Cardiac fibroblast (primary cell): Measurements from ENCODE around the gene SLC16A2.
A peak's percentile ranks its signal among the peaks of the same experiment; 100 is the strongest.

Experiments
- DNase-seq, 2 donors: peaks; one replicate each; pipeline versions ENCODE4 v3.0.0 to v3.0.0-alpha.2; 2010; ENCODE audit warnings: low read depth in 2 of 2
- H3K4me3 ChIP-seq, 2 donors: replicated peaks in 1 of 2; 1 replicate in 1 of 2; 2 replicates in 1 of 2; pipeline ENCODE4 v1.5.1; 2011; ENCODE audit warnings: low read depth in 2 of 2, low read length in 2 of 2, mild to moderate bottlenecking in 2 of 2, moderate library complexity in 1 of 2
- TF ChIP-seq, protein P1 (sequence below): IDR thresholded peaks from one replicate; pipeline ENCODE4 v1.5.1; 2011; ENCODE audit warnings: low read depth, mild to moderate bottlenecking, low read length, inconsistent platforms

The SLC16A2 gene

DNA sequence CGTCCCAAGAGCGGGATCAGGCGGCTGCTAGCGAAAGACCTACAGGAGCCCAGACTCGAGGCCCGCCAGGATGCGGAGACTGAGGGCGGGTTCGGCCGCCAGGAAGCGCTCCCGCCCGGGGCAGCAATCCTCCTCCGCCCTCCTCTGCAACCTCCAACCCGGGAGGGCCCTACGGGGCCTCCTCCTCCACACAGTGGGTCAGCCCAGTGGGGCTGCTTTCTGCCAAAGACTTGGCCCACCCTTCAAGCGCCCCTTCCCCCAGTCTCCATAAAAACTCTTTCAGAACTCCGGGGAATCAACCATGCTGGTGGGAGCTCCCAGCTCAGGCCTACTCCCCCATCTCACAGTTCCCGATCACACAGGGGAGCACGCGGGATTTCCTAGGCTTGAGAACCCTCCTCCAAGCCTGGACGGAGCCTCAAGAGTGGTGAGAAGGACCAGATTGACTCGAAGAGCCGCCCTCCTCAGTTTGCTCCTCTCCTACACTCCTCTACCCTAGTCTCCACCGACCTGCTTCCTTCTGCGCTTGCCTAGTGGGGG, 115.6 kb downstream of the SLC16A2 start:
- TF ChIP-seq, protein P1, sequence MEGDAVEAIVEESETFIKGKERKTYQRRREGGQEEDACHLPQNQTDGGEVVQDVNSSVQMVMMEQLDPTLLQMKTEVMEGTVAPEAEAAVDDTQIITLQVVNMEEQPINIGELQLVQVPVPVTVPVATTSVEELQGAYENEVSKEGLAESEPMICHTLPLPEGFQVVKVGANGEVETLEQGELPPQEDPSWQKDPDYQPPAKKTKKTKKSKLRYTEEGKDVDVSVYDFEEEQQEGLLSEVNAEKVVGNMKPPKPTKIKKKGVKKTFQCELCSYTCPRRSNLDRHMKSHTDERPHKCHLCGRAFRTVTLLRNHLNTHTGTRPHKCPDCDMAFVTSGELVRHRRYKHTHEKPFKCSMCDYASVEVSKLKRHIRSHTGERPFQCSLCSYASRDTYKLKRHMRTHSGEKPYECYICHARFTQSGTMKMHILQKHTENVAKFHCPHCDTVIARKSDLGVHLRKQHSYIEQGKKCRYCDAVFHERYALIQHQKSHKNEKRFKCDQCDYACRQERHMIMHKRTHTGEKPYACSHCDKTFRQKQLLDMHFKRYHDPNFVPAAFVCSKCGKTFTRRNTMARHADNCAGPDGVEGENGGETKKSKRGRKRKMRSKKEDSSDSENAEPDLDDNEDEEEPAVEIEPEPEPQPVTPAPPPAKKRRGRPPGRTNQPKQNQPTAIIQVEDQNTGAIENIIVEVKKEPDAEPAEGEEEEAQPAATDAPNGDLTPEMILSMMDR, result no peak
- H3K4me3 ChIP-seq, result peak overlapping the region; percentile 36 to 45
- peak; percentile 38 to 59 for DNase-seq

DNA sequence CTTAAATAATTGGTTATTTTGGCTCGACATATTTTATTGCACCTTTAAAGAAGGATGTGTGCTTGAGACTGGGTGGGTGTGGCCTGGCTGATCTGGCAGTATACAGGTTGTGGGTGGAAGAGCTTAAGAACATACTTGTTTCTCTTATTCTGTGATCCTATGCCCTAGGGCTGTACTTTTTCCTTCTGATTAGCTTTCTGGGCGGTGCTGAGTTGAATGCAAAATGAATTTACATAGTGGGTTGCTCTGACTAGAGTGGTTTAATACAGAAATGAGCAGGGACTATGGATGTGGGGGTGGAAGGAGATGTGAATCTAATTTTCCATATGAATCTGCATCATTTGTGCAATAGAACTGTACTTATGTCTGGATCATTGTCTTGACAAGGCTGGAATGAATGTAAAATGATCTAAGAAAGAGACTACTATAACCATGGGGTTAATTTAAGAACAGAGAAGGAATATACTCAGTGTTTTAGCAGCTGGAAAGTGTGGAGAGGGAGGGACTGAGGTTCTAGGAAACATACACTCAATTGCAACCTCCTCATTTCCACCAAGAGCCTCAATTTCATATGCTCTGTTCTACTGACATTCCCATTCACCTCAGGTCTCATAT, 119.4 kb downstream of the SLC16A2 start:
- TF ChIP-seq, protein P1, result no peak
- DNase-seq, result no peak
- H3K4me3 ChIP-seq, result no peak overlapping the region

DNA sequence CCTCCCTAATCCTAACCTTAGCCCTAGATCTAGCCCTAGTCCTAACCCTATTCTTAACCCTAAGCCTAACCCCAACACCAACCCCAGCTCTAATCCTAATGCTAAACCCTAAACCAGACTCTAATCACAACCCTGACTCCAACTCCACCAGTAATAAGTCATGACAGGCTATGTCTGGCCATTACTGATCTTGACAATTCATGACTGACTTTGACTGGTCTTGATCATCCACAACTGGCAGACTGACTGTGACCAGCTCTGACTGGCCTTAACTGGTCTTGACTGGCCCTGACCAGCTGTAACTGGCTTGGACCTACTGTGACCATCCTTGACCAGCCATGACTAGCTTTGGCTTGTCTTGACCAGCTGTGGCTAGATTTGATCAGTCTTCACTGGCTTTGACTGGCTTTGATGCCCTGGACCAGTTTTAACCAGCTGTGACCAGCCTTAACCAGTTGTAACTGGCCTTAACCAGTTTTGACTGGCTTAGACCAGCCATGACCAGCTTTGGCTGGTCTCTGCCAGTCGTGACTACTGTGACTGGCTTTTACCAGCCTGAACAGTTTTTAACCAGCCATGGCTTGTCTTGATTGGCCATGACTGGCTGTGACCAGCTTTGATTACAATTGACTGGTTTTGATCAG, 124.7 kb downstream of the SLC16A2 start:
- no peak overlapping the region for H3K4me3 ChIP-seq
- DNase-seq, result no peak
- TF ChIP-seq, protein P1, result no peak

DNA sequence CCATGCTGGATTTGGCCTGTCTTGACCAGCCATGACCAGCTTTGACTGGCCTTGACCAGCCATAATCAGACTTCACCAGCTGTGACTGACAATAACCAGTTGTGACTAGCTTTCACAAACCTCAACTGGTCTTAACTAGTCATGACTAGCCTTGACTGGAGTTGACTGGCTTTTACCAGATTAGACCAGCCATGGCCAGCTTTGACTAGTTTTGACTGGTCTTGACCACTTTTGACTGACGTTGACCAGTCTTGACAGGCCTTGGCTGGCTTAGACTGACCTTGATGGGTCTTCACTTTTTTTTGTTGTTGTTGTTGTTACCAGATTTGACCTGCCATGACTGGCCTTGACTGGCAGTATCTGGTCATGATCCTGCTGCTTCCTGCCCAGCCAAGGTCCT, 125.7 kb downstream of the SLC16A2 start:
- no peak overlapping the region for H3K4me3 ChIP-seq
- TF ChIP-seq, protein P1, result no peak
- DNase-seq, result no peak

DNA sequence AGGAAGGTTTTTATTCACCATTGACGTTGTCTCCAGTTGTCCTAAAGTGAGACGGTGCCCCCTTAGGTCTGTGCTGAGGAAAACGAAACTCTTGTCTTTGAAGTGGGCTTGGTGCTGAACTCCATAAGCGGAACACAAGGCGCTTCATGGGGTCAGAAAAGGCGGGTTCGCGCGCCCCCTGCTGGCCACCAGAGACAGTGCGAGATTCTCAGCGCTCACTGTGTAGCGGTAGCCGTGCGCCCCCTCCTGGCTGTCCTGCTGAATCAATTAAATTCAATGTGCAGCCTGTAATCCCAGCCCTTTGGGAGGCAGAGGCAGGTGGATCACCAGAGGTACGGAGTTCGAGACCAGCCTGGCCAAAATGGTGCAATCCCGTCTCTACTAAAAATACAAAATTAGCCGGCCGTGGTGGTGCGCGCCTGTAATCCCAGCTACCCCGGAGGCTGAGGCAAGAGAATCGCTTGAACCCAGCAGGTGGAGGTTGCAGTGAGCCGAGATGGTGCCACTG, 129.1 kb downstream of the SLC16A2 start:
- H3K4me3 ChIP-seq, result peak overlapping the region in 1 of 2 donors; percentile 10
- TF ChIP-seq, protein P1, result peak; percentile 84

DNA sequence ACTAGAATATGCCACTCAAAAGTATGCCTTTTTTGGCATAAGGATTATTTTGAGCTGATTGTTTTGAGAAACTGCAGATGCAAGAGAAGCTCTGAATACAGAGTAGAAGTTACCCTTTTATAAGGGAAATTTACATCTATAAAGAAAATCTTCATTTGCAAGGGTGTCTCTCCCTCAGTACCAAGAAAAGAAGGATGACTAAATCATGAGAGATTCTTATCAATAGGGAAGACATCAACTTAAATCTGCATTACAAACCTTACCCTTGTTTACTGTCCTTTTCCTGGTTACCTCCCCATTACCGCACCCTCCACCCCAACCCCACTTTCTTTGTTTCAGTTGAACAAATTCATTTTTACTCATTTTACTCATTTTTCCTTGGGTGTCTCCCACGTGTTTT, 130.6 kb downstream of the SLC16A2 start:
- no peak for DNase-seq
- H3K4me3 ChIP-seq, result no peak overlapping the region
- TF ChIP-seq, protein P1, result no peak

More for the DNA sequence above, 129.1 kb downstream of the SLC16A2 start:
- peak; percentile 76 to 81 for DNase-seq
